ENCODE data around the gene RPS21.

GRCh38 chr20:62421716-62421990 is 34.8 kb downstream of the RPS21 start:
- TF ChIP-seq CTCF (IDR thresholded peaks at IDR 0.05) = no peak
- no peak for TF ChIP-seq POLR2A (IDR thresholded peaks at IDR 0.05)
- TF ChIP-seq POLR2AphosphoS5 (IDR thresholded peaks at IDR 0.05; ENCODE audit: insufficient read depth in 1 of 2, low read depth in 1 of 2) = no peak

Data from vagina (tissue), 2 donors.